CD4-positive, alpha-beta T cell treated with Interleukin-15 for 4 hours (primary cell): ENCODE results near the gene STX8.

Experiments
- DNase-seq: peaks from one replicate; pipeline ENCODE4 v3.0.0-alpha.2; 2020; ENCODE audit warnings: low spot score

STX8 gene

GRCh38 chr17:9557161-9557755 lies 18.4 kb downstream of the STX8 start:
- no peak for DNase-seq

DNA sequence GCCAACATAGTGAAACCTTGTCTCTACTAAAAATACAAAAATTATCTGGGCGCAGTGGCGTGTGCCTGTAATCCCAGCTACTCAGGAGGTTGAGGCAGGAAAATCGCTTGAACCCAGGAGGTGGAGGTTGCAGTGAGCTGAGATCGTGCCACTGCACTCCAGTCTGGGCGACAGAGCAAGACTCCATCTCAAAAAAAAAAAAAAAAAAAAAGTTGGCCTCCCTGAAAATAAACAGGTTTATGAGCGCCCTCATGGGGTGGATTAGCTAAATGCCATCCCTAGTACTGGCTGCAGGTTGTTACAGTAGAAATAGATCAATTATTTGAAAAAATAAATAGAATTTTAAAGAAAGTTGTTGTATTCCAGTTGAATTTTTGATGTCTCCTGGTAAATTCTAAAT lies 20.9 kb downstream of the STX8 start:
- peak; percentile 38 for DNase-seq

GRCh38 chr17:9553596-9553995 lies 22.0 kb downstream of the STX8 start:
- DNase-seq: no peak

GRCh38 chr17:9553181-9553580 lies 22.4 kb downstream of the STX8 start:
- no peak for DNase-seq

DNA sequence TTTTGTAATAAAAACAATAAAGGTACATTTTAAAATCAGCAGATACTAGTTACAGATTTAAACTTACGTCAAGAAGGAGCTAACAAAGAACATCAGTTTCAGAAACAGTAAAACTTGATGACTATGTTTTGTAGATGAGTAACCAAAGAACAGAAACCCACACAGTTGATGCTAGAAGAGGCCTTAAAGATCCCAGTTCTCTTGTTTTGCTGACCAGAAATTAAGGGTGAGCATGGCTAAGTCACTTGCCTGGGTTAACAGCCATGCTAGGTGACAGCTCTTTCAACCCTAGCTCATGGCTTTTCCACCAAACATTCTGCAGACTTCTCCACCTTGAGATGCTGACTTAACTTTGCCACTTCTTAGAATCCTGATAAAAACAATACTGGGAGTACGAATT lies 26.4 kb downstream of the STX8 start:
- no peak for DNase-seq

GRCh38 chr17:9544221-9544620 lies 31.4 kb downstream of the STX8 start:
- no peak for DNase-seq

DNA sequence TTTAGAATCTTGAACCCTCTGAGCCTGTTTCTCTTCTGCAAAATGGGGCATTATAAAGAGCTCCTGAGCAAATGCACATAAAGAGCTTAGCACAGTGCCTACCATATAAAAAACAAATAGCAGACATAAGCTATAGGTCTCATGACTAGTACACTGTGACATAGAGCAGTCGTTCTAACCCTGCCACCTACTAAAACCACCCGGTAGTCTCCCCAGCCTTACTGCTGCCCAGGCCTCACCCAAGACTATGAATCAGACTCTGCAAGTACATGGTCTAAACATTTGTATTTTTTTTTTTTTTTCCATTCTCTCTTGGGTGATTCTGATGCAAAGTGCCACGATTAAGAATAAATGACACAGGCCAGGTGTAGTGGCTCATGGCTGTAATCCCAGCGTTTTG lies 33.9 kb downstream of the STX8 start:
- no peak for DNase-seq

GRCh38 chr17:9538626-9539025 lies 37.0 kb downstream of the STX8 start:
- no peak for DNase-seq

GRCh38 chr17:9537177-9537776 lies 38.3 kb downstream of the STX8 start:
- no peak for DNase-seq

- DNase-seq: no peak
These were observed 39.6 kb downstream of the STX8 start for GRCh38 chr17:9536061-9536460.

GRCh38 chr17:9533441-9533840 lies 42.2 kb downstream of the STX8 start:
- no peak for DNase-seq

- no peak for DNase-seq
These were observed 42.9 kb downstream of the STX8 start for GRCh38 chr17:9532715-9533114.

DNA sequence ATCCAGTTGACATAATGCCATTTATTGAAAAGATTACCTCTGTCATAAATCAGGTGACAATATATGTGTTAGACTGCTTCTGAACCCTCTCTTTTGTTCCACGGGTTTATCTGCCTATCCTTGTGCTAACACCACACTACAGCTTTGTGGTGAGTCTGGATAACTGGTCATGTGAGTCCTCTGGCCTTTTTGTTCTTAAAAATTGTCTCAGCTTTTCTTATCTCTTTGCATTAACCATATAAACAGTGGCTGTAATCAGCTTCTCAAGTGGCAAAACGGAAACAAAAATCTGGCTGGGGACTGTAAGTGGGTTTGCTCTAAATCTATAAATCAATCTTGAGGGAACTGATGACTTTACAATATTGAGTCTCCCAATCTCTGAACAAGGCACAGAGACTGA lies 44.6 kb downstream of the STX8 start:
- DNase-seq: no peak

- no peak for DNase-seq
These were observed 46.5 kb downstream of the STX8 start for GRCh38 chr17:9529033-9529700.

DNA sequence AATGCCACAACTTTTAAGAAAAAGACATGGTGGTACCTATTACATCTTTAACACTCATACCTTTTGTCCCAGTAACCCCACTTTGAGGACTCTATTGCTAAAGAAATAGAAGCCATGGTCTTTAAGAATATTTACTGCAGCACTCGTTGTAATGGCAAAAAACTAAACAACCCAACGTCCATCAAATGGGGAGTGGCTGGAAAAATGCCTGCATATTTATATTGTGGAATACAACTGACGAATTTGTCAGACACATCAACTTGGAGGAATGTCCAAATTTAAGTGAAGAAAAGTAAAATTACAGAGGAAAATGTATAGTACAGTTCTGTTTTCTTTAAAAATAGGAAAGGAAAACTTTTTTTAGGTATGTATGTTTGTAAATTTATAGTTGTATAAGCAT lies 47.8 kb downstream of the STX8 start:
- no peak for DNase-seq

GRCh38 chr17:9522074-9522473 lies 53.5 kb downstream of the STX8 start:
- DNase-seq: peak; percentile 9

DNA sequence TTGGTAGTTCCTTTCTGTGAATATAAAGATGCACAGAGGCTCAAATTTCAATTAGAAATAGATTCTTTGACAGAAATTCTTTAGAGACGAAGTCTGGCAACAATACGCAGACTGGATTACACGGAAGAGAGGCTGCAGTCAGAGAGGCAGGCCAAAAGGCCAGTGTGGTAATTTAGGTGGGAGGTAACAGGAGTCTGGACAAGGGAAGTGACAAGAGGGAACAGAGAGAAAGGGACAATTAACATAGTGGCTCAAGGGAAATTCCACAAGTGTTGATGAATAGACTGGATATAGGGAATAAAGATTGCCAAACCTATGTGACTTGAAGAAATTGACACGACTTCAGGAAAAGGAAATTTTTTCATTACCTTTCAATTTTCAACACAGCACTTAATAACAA lies 54.6 kb downstream of the STX8 start:
- DNase-seq: no peak

DNA sequence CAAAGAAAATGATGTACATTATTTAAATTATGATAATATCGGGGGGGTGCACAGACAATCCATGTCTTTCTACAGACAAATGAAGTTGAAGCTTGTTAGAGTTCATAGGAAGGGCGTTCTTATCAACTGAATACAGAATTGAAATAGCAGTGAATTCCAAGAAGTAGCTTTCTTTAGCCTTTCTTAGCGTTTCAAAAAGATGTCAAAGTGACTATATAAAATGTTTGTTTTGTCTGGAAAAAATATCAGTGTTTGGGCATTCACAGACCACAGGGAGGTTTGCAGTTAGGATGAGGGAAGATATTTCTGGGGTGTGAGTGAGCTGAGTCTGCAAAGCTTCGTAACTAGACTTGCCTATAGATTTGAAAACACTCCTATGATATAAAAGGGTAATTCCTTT lies 55.0 kb downstream of the STX8 start:
- no peak for DNase-seq

- DNase-seq: no peak
These were observed 55.9 kb downstream of the STX8 start for GRCh38 chr17:9519583-9520272.

GRCh38 chr17:9517396-9517795 lies 58.2 kb downstream of the STX8 start:
- no peak for DNase-seq

DNA sequence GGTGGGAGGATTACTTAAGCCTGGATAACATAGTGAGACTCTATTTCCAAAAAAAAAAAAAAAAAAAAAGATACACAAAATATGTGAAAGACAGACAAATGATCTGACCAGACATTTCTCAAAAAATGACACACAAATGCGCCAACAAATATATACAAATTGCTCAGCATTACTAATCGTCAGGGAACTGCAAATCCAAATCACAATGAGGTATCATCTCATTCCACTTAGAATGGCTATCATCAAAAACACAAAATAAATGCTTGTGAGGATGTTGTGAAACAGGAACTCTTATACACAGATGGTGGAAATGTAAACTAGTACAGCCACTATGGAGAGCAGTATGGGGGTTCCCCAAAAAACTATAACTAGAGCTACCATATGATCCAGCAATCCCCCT lies 62.4 kb downstream of the STX8 start:
- DNase-seq: no peak

DNA sequence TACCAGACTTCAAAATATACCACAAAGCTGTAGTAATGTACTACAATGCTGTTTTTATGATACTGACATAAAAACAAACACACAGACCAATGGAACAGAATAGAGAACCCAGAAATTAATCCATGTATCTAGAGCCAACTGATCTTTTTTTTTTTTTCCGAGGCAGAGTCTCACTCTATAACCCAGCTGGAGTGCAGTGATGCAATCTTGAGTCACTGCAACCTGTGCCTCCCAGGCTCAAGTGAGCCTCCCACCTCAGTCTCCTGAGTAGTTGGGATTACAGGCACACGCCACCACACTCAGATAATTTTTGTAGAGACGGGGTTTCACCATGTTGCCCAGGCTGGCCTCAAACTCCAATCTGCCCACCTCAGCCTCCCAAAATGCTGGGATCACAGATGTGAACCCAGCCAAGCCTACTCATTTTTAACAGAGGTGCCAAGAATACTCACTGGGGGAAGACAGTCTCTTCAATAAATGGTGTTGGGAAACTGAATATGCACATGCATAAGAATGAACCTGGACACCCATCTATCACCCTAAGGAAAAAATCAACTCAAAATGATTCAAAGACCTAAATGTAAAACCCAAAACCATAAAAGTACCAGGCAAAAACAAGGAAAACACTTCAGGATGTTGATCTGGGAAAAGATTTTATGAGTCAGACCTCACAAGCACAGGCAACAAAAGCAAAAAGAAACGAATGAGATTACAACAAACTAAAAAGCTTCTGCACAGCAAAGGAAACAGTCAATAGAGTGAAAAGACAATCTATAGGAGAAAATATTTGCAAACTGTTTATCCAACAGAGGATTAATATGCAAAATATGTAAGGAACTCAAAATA lies 63.1 kb downstream of the STX8 start:
- DNase-seq: no peak
